Mesodermal cell (in vitro differentiated cells): ENCODE measurements around the gene UNC13B.

Experiments used
- H3K27ac ChIP-seq: 2 replicates; pipeline ENCODE4 v1.7.0; 2013; ENCODE audit warnings: mild to moderate bottlenecking, low read depth, low read length, moderate library complexity; ENCODE audit not compliant: severe bottlenecking
- H3K36me3 ChIP-seq: 2 replicates; pipeline ENCODE4 v1.7.1; 2013; ENCODE audit warnings: mild to moderate bottlenecking, low read length, moderate library complexity; ENCODE audit not compliant: control insufficient read depth, insufficient read depth
- H3K4me1 ChIP-seq: one replicate; pipeline ENCODE4 v1.7.1; 2013; ENCODE audit warnings: mild to moderate bottlenecking, low read length; ENCODE audit not compliant: insufficient read depth, control insufficient read depth, poor library complexity, severe bottlenecking
- H3K4me3 ChIP-seq: 2 replicates; pipeline ENCODE4 v1.7.0; 2013; ENCODE audit warnings: low read length, control low read depth, mild to moderate bottlenecking; ENCODE audit not compliant: insufficient read depth, poor library complexity, severe bottlenecking; ENCODE audit errors: extremely low read depth
- H3K9me3 ChIP-seq: 2 replicates; pipeline ENCODE4 v1.7.1; 2013; ENCODE audit warnings: mild to moderate bottlenecking, low read length, moderate library complexity; ENCODE audit not compliant: control insufficient read depth
- WGBS, 2 experiments: methylation state at CpG; one replicate each; pipeline ENCODE4 v1.1.5; 2013; ENCODE audit warnings: missing lambda C conversion rate in 2 of 2; ENCODE audit not compliant: insufficient coverage in 2 of 2; 5-methylcytosine and 5-hydroxymethylcytosine counted together

UNC13B gene

GRCh38 chr9:35277628-35278359 is 116.0 kb downstream of the UNC13B start:
- Histone ChIP-seq H3K4me1 (no peaks in the 10 kb centered on the region), H3K27ac (no peak overlapping the region), H3K36me3 (no peaks in the 10 kb centered on the region), H3K9me3 (no peaks in the 10 kb centered on the region), H3K4me3 (no peak overlapping the region)
- WGBS, 2 experiments: 83 to 93% methylated on average over 3 of the region's 7 CpGs

GRCh38 chr9:35279946-35280345 is 118.1 kb downstream of the UNC13B start:
- WGBS, 2 experiments: 100% methylated on average over 1 of the region's 2 CpGs
- Histone ChIP-seq H3K27ac (no peak overlapping the region), H3K4me3 (no peak overlapping the region), H3K36me3 (no peaks in the 10 kb centered on the region), H3K9me3 (no peaks in the 10 kb centered on the region), H3K4me1 (no peaks in the 10 kb centered on the region)

- no peak overlapping the region for H3K27ac ChIP-seq
- H3K4me1 ChIP-seq: no peaks in the 10 kb centered on the region
- no peaks in the 10 kb centered on the region for H3K9me3 ChIP-seq
- H3K4me3 ChIP-seq: no peak overlapping the region
- H3K36me3 ChIP-seq: no peaks in the 10 kb centered on the region
- WGBS, 2 experiments: 78% methylated on average over 1 of the region's 1 CpG; no CpG with 5 or more reads in 1 of the 2 experiments
Measured at GRCh38 chr9:35280399-35280798, 118.6 kb downstream of the UNC13B start.

GRCh38 chr9:35285731-35286130 is 123.9 kb downstream of the UNC13B start:
- H3K36me3 ChIP-seq: no peaks in the 10 kb centered on the region
- no CpG with 5 or more reads among the region's 1 CpG for WGBS, 2 experiments
- H3K4me1 ChIP-seq: peaks cover 7% of the 10 kb centered on the region
- H3K4me3 ChIP-seq: no peak overlapping the region
- no peaks in the 10 kb centered on the region for H3K9me3 ChIP-seq
- no peak overlapping the region for H3K27ac ChIP-seq

- WGBS, 2 experiments: no CpG with 5 or more reads among the region's 1 CpG
- H3K36me3 ChIP-seq: no peaks in the 10 kb centered on the region
- no peak overlapping the region for H3K27ac ChIP-seq
- no peaks in the 10 kb centered on the region for H3K9me3 ChIP-seq
- peaks cover 7% of the 10 kb centered on the region for H3K4me1 ChIP-seq
- H3K4me3 ChIP-seq: no peak overlapping the region
Measured at GRCh38 chr9:35286381-35286780, 124.6 kb downstream of the UNC13B start.

- 85 to 90% methylated on average over 3 of the region's 3 CpGs for WGBS, 2 experiments
- Histone ChIP-seq H3K27ac (no peak overlapping the region), H3K4me1 (peaks cover 7% of the 10 kb centered on the region), H3K9me3 (no peaks in the 10 kb centered on the region), H3K36me3 (no peaks in the 10 kb centered on the region), H3K4me3 (no peak overlapping the region)
Measured at GRCh38 chr9:35287987-35288632, 126.3 kb downstream of the UNC13B start.

- H3K4me3 ChIP-seq: no peak overlapping the region
- H3K27ac ChIP-seq: no peak overlapping the region
- H3K36me3 ChIP-seq: no peaks in the 10 kb centered on the region
- WGBS, 2 experiments: 89 to 100% methylated on average over 1 of the region's 1 CpG
- H3K9me3 ChIP-seq: no peaks in the 10 kb centered on the region
- H3K4me1 ChIP-seq: peaks cover 7% of the 10 kb centered on the region
Measured at GRCh38 chr9:35288778-35289177, 127.0 kb downstream of the UNC13B start.

GRCh38 chr9:35293376-35293964 is 131.7 kb downstream of the UNC13B start:
- Histone ChIP-seq H3K9me3 (no peaks in the 10 kb centered on the region), H3K4me3 (no peak overlapping the region), H3K36me3 (no peaks in the 10 kb centered on the region), H3K27ac (no peak overlapping the region), H3K4me1 (peaks cover under 1% of the 10 kb centered on the region)
- WGBS, 2 experiments: 76 to 84% methylated on average over 2 of the region's 2 CpGs

GRCh38 chr9:35294066-35294465 is 132.3 kb downstream of the UNC13B start:
- Histone ChIP-seq H3K4me3 (no peak overlapping the region), H3K36me3 (no peaks in the 10 kb centered on the region), H3K9me3 (no peaks in the 10 kb centered on the region), H3K27ac (no peak overlapping the region), H3K4me1 (no peaks in the 10 kb centered on the region)
- WGBS, 2 experiments: 75 to 93% methylated on average over 5 to 6 of the region's 6 CpGs

GRCh38 chr9:35294556-35294955 is 132.7 kb downstream of the UNC13B start:
- 90 to 96% methylated on average over 3 to 6 of the region's 6 CpGs for WGBS, 2 experiments

More at GRCh38 chr9:35294556-35294955, 132.7 kb downstream of the UNC13B start:
- H3K4me1 ChIP-seq: no peaks in the 10 kb centered on the region
- H3K9me3 ChIP-seq: no peaks in the 10 kb centered on the region
- H3K36me3 ChIP-seq: no peaks in the 10 kb centered on the region
- no peak overlapping the region for H3K4me3 ChIP-seq
- H3K27ac ChIP-seq: no peak overlapping the region
